HCT116 (cell line): Measurements from ENCODE around the gene PRKG1. TPM values are rescaled to one million over a fixed set of nuclear protein-coding genes. Genes with fewer than 3 reads are reported as not detected.

ENCODE experiments used
- ATAC-seq: fragments of 200-7000 bp; cut with Tn5 transposase; 2 replicates; pipeline ENCODE4 v1.9.1; 2020; ENCODE audit warnings: mild to moderate bottlenecking, moderate library complexity
- BruUV-seq: library from RNA; stranded (reverse); fragments of 400-500 nt; replicated peaks from 2 replicates; lab custom pipeline; 2021; lab: Mats Ljungman, UMichigan
- CTCF ChIA-PET: fragments of 300-600 bp; sonication (Branson Sonifier 250); formaldehyde crosslinking; loops from one replicate; lab custom pipeline; 2021; ENCODE audit warnings: antibody characterized with exemption; lab: Charles Lee
- POLR2A ChIA-PET: fragments of 300-600, 350-600 bp; sonication (Branson Sonifier 250); formaldehyde crosslinking; loops from one replicate; lab custom pipeline; 2021; ENCODE audit warnings: antibody characterized with exemption; lab: Charles Lee
- RAD21 ChIA-PET, 2 experiments: fragments of 300-600 bp; sonication (Branson Sonifier 250); formaldehyde crosslinking; loops; one replicate each; lab custom pipeline; 2023; ENCODE audit warnings: low total read pairs in 2 of 2; ENCODE audit not compliant: uncharacterized antibody in 2 of 2, unreplicated experiment in 2 of 2, low non-redundant PET in 1 of 2; lab: Charles Lee
- DNase-seq: peaks from one replicate; pipeline ENCODE4 v3.0.0-alpha.2; 2010; ENCODE audit warnings: low read depth, low spot score
- H2AFZ ChIP-seq: fragments of 200-600 bp; shearing (Covaris generic), sonication (generic); 2 replicates; pipeline ENCODE4 v1.6.1; 2017; ENCODE audit warnings: low read depth, mixed run types, mixed read lengths, antibody characterized with exemption, low read length; ENCODE audit not compliant: poor library complexity, severe bottlenecking
- H3K27ac ChIP-seq: 2 replicates; pipeline ENCODE4 v1.5.1; 2012; ENCODE audit warnings: low read depth, low read length
- H3K27me3 ChIP-seq: fragments of 200-600 bp; sonication (generic); 2 replicates; pipeline ENCODE4 v1.6.1; 2016; ENCODE audit warnings: mixed run types, low read length, mixed read lengths; ENCODE audit not compliant: insufficient read depth
- H3K36me3 ChIP-seq, 2 experiments: fragments of 200-500 bp in 1 of 2; fragments of 200-600 bp in 1 of 2; sonication (Bioruptor generic) in 1 of 2; sonication (generic) in 1 of 2; 2 replicates each; pipeline versions ENCODE4 v1.5.1 to v1.6.1; 2014 to 2016; ENCODE audit warnings: low read length in 2 of 2, inconsistent platforms in 1 of 2, mixed read lengths in 1 of 2, mixed run types in 1 of 2; ENCODE audit not compliant: insufficient read depth in 2 of 2, control insufficient read depth in 1 of 2
- H3K4me1 ChIP-seq, 2 experiments: fragments of 200-600 bp in 1 of 2; sonication (generic) in 1 of 2; 2 replicates each; pipeline versions ENCODE4 v1.5.1 to v1.6.1; 2012 to 2017; ENCODE audit warnings: low read length in 2 of 2, inconsistent platforms in 1 of 2, mild to moderate bottlenecking in 1 of 2, mixed read lengths in 1 of 2, mixed run types in 1 of 2, moderate library complexity in 1 of 2; ENCODE audit not compliant: insufficient read depth in 2 of 2, control insufficient read depth in 1 of 2
- H3K4me2 ChIP-seq: fragments of 200-600 bp; sonication (generic); 2 replicates; pipeline ENCODE4 v1.6.1; 2017; ENCODE audit warnings: mixed run types, low read length, mixed read lengths
- H3K4me3 ChIP-seq, 2 experiments: fragments of 200-600 bp in 1 of 2; sonication (generic) in 1 of 2; replicated peaks in 1 of 2; 2 replicates each; pipeline ENCODE4 v1.5.1; 2011 to 2016; ENCODE audit warnings: low read length in 2 of 2, control low read depth in 1 of 2, low read depth in 1 of 2, mild to moderate bottlenecking in 1 of 2, mixed read lengths in 1 of 2, mixed run types in 1 of 2
- H3K79me2 ChIP-seq: fragments of 200-600 bp; sonication (generic); 2 replicates; pipeline ENCODE4 v1.6.1; 2017; ENCODE audit warnings: mild to moderate bottlenecking, mixed run types, low read length, moderate library complexity, mixed read lengths; ENCODE audit not compliant: insufficient read depth
- H3K9ac ChIP-seq: fragments of 200-600 bp; sonication (generic); 2 replicates; pipeline ENCODE4 v1.6.1; 2016; ENCODE audit warnings: low read length, mixed read lengths
- H3K9me2 ChIP-seq: fragments of 200-600 bp; sonication (generic), shearing (Covaris generic); 2 replicates; pipeline ENCODE4 v1.6.1; 2017; ENCODE audit warnings: mixed run types, mild to moderate bottlenecking, moderate library complexity; ENCODE audit not compliant: insufficient read depth
- H3K9me3 ChIP-seq, 2 experiments: fragments of 200-500 bp in 1 of 2; fragments of 200-600 bp in 1 of 2; sonication (Bioruptor generic) in 1 of 2; sonication (generic) in 1 of 2; 2 replicates each; pipeline ENCODE4 v1.6.1; 2014 to 2017; ENCODE audit warnings: low read length in 2 of 2, mixed read lengths in 2 of 2, inconsistent platforms in 1 of 2, low read depth in 1 of 2, mild to moderate bottlenecking in 1 of 2, mixed run types in 1 of 2, moderate library complexity in 1 of 2; ENCODE audit not compliant: control insufficient read depth in 1 of 2, insufficient read depth in 1 of 2
- H4K20me1 ChIP-seq: fragments of 200-600 bp; sonication (generic), shearing (Covaris generic); 2 replicates; pipeline ENCODE4 v1.6.1; 2017; ENCODE audit warnings: mixed run types, mild to moderate bottlenecking, moderate library complexity; ENCODE audit not compliant: insufficient read depth
- ATF3 ChIP-seq: IDR thresholded peaks from 2 replicates; pipeline ENCODE4 v1.6.1; 2012
- ELF1 ChIP-seq: IDR thresholded peaks from 2 replicates; pipeline ENCODE4 v1.6.1; 2012; ENCODE audit warnings: low read depth, borderline replicate concordance
- REST ChIP-seq: IDR thresholded peaks from 2 replicates; pipeline ENCODE4 v1.6.1; 2012; ENCODE audit warnings: low read depth
- ZNF274 ChIP-seq: fragments of 200-500 bp; sonication (Bioruptor generic); IDR thresholded peaks from 2 replicates; pipeline ENCODE4 v1.6.1; 2014; ENCODE audit warnings: mild to moderate bottlenecking, low read depth, low read length, inconsistent platforms
- intact Hi-C: fragments of 100-400 bp; cut with micrococcal nuclease; formaldehyde crosslinking; loops from 2 replicates; pipeline ENCODE4 v1.10.0; 2022
- total RNA-seq: library from RNA; stranded (reverse); gene quantifications from one replicate; pipeline ENCODE4 v1.2.1, GENCODE V29; 2021; ENCODE audit not compliant: unreplicated experiment

The PRKG1 gene
- total RNA-seq, 1 experiment from 2014 or later = 1.4 TPM

- POLR2A ChIA-PET = no interaction called here
- H4K20me1 ChIP-seq = no peaks in the 10 kb centered on the region
- H3K9ac ChIP-seq = no peak overlapping the region
- TF ChIP-seq ZNF274 = no peak
- TF ChIP-seq ATF3 = no peak
- TF ChIP-seq, all 23 proteins: peak for 0
- Histone ChIP-seq H3K27ac (no peak overlapping the region), H3K4me1 (no peaks in the 10 kb centered on the region), H3K27me3 (peaks cover 25% of the 10 kb centered on the region; the same call in 1 of the 2 replicates), H3K4me2 (no peak overlapping the region), H3K9me3 (no peaks in the 10 kb centered on the region), H3K79me2 (no peaks in the 10 kb centered on the region), H3K9me2 (no peaks in the 10 kb centered on the region), H3K36me3 (no peaks in the 10 kb centered on the region; a peak in 1 of 4 replicates), H3K4me3 (no peak overlapping the region), H2AFZ (no peak overlapping the region)
- ATAC-seq (no peak), DNase-seq (no peak)
- ChIA-PET CTCF (no interaction called here), RAD21 (no interaction called here)
- BruUV-seq = no TSS peak
- intact Hi-C loops = no loop called here
Measured at GRCh38 chr10:51233337-51234100, 159.2 kb downstream of the PRKG1 start.

GRCh38 chr10:51235865-51236264, 161.6 kb downstream of the PRKG1 start:
- Histone ChIP-seq H4K20me1 (no peaks in the 10 kb centered on the region), H3K9me2 (no peaks in the 10 kb centered on the region), H3K9ac (no peak overlapping the region), H3K4me1 (no peaks in the 10 kb centered on the region), H3K79me2 (no peaks in the 10 kb centered on the region), H3K9me3 (no peaks in the 10 kb centered on the region), H2AFZ (no peak overlapping the region), H3K36me3 (no peaks in the 10 kb centered on the region; a peak in 1 of 4 replicates), H3K4me2 (no peak overlapping the region), H3K27me3 (peaks cover 21% of the 10 kb centered on the region; the same call in 1 of the 2 replicates), H3K27ac (no peak overlapping the region), H3K4me3 (no peak overlapping the region)
- DNase-seq (no peak), ATAC-seq (no peak)
- TF ChIP-seq REST (no peak), ELF1 (no peak)
- POLR2A ChIA-PET = no interaction called here
- no TSS peak for BruUV-seq
- CTCF ChIA-PET = no interaction called here
- RAD21 ChIA-PET = no interaction called here
- intact Hi-C loops = no loop called here
